ENCODE results near the gene KCTD10. TPM values are rescaled to one million over a fixed set of nuclear protein-coding genes. Genes with fewer than 3 reads are reported as not detected.

KCTD10 gene
- total RNA-seq, 4 donors from 2014 or later = 31.5 to 62.8 (median 46.5) TPM

DNA sequence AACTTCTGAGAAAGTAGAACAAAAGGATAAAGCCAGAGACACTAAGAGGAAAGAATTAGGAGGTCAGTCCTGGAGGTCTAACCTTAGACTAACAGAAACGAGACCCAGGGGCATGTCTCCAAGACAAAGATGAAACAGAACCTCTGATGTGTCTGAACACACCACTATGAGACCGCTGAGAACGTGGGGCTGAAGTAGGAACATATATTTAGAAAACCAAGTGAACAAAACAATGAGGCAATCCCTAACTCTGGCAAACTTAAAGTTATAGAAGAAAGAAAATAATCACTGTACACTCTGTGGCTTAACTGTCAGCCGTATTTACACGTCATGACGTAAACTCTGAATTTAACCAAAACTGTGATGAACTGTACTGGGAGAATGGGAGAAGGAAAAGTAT is 17.9 kb downstream of the KCTD10 start:
- 65 to 68% methylated on average over 6 of the region's 6 CpGs for WGBS, 2 donors
- H3K27ac ChIP-seq = peak overlapping the region; percentile 47 to 98 (median 92)
- H3K27me3 ChIP-seq = no peaks in the 10 kb centered on the region
- H3K9me3 ChIP-seq = no peaks in the 10 kb centered on the region
- H3K4me3 ChIP-seq = no peak overlapping the region
- DNase-seq = no peak
- intact Hi-C loops (cut with DNase I) = no loop called here
- H3K4me1 ChIP-seq = peaks cover 40 to 72% (median 66%) of the 10 kb centered on the region in 3 donors
- peaks cover 24 to 62% (median 39%) of the 10 kb centered on the region in 3 donors for H3K36me3 ChIP-seq
- TF ChIP-seq POLR2A (IDR thresholded peaks at IDR 0.05) (no peak), CTCF (IDR thresholded peaks at IDR 0.05) (no peak)

DNA sequence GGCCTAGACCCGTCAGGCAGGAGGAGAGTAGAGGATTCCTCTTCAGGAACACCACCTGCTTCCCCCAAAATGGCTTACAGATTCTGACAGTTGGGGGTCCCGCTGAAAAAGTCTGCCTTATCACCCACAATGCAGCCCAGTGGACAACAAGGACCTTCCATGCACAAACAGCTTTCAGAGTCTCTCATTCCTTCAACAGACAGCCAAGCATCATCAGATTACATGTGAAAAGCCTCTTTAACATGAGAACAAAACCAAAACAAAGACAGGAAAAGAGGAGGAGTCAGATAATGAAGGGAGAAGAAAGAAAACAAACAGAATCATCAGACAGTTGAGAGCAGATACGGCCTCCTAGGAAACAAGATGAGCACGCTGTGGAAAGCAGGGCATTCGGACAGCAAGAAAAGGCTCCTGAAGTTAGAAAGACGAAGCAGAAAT is 18.3 kb downstream of the KCTD10 start:
- Histone ChIP-seq H3K36me3 (peaks cover 28 to 67% (median 42%) of the 10 kb centered on the region in 3 donors), H3K27me3 (no peaks in the 10 kb centered on the region), H3K4me1 (peaks cover 35 to 68% (median 61%) of the 10 kb centered on the region in 3 donors), H3K4me3 (no peak overlapping the region), H3K27ac (peak overlapping the region; percentile 47 to 98 (median 92)), H3K9me3 (no peaks in the 10 kb centered on the region)
- no peak for DNase-seq
- intact Hi-C loops (cut with DNase I) = no loop called here
- TF ChIP-seq POLR2A (IDR thresholded peaks at IDR 0.05) = no peak
- no peak for TF ChIP-seq CTCF (IDR thresholded peaks at IDR 0.05)
- 72 to 77% methylated on average over 4 of the region's 6 CpGs for WGBS, 2 donors

- TF ChIP-seq CTCF (IDR thresholded peaks at IDR 0.05) (no peak), POLR2A (IDR thresholded peaks at IDR 0.05) (no peak)
- DNase-seq = no peak
- Histone ChIP-seq H3K4me3 (no peak overlapping the region), H3K9me3 (no peaks in the 10 kb centered on the region), H3K4me1 (peaks cover 28 to 61% (median 54%) of the 10 kb centered on the region in 3 donors), H3K36me3 (peaks cover 34 to 74% (median 49%) of the 10 kb centered on the region in 3 donors), H3K27me3 (no peaks in the 10 kb centered on the region), H3K27ac (peak overlapping the region; percentile 47 to 98 (median 92))
- 51 to 74% methylated on average over 2 to 4 of the region's 4 CpGs for WGBS, 2 donors
- intact Hi-C loops (cut with DNase I) = no loop called here
Measured at GRCh38 chr12:109458086-109458485, 19.0 kb downstream of the KCTD10 start.

GRCh38 chr12:109455706-109456105 is 21.4 kb downstream of the KCTD10 start:
- intact Hi-C loops (cut with DNase I) = no loop called here
- H3K36me3 ChIP-seq = peaks cover 35 to 98% (median 61%) of the 10 kb centered on the region in 3 donors
- H3K27ac ChIP-seq = no peak overlapping the region

GRCh38 chr12:109452489-109452888 is 24.6 kb downstream of the KCTD10 start:
- no peak for DNase-seq
- intact Hi-C loops (cut with DNase I) = no loop called here
- H3K4me1 ChIP-seq = peaks cover 0 to 32% (median 24%) of the 10 kb centered on the region in 3 donors
- H3K27ac ChIP-seq = no peak overlapping the region
- no peak overlapping the region for H3K4me3 ChIP-seq
- 95 to 100% methylated on average over 1 to 2 of the region's 2 CpGs for WGBS, 2 donors
- H3K27me3 ChIP-seq = no peaks in the 10 kb centered on the region
- H3K36me3 ChIP-seq = peaks cover 43 to 99% (median 52%) of the 10 kb centered on the region in 3 donors
- no peaks in the 10 kb centered on the region for H3K9me3 ChIP-seq
- no peak for TF ChIP-seq CTCF (IDR thresholded peaks at IDR 0.05)
- no peak for TF ChIP-seq POLR2A (IDR thresholded peaks at IDR 0.05)

More at GRCh38 chr12:109455706-109456105, 21.4 kb downstream of the KCTD10 start:
- no peak overlapping the region for H3K4me3 ChIP-seq
- H3K27me3 ChIP-seq = no peaks in the 10 kb centered on the region
- DNase-seq = no peak
- TF ChIP-seq CTCF (IDR thresholded peaks at IDR 0.05) (no peak), POLR2A (IDR thresholded peaks at IDR 0.05) (no peak)
- H3K9me3 ChIP-seq = no peaks in the 10 kb centered on the region
- WGBS, 2 donors = 82 to 94% methylated on average over 1 of the region's 1 CpG
- H3K4me1 ChIP-seq = peaks cover 5 to 58% (median 49%) of the 10 kb centered on the region in 3 donors
